HL-60/S4 treated with phorbol 12-myristate 13-acetate at 8.2 ng/mL for 4 days and 3 days (cell line): ENCODE results near the gene HMGCLL1.

Experiments used
- in situ Hi-C: fragments of 300-500 bp; cut with MboI; formaldehyde crosslinking; loops from 2 replicates; pipeline ENCODE4 v1.15.0; 2022; ENCODE audit warnings: low sequenced_read_pairs

The HMGCLL1 gene

DNA sequence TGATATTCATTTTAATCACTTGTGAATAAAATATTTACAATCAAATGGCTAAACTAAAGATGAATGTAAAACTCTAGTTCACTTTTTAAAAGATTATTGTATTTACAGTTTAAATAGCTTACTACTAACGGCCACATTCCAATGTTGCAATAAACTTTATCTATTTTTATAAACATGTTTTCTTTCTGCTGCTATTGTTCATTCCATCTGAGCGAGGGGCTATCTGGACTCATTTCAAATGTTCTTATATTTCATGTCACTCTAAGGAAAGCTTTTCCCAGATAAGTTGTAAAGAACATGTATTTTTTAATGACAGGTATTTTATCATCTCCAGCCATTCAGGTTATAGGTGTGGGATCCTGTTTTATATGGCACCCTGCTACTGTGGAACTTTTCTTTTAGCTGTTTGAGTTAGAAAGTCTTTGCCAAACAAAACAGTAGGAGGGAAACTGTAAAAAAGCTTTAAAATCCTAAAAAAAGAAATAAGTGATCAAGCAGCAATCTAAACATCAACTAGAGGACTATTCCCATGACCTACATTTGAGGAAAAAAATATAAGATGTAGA is 42.5 kb downstream of the HMGCLL1 start:
- in situ Hi-C loops = no loop called here

DNA sequence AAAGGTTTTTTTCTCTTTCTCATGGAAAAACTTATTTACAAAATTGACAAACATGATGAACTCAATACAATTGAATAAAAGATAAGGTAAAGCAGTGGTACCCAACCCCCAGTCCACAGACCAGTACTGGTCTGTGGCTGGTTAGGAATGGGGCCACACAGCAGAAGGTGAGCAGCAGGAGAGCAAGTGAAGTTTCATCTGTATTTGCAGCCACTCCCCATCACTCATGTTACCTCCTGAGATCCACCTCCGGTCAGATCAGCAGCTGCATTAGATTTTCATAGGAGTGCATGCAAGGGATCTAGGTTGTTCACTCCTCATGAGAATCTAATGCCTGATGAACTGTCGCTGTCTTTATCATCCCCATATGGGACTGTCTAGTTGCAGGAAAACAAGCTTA is 47.5 kb downstream of the HMGCLL1 start:
- in situ Hi-C loops = no loop called here

- in situ Hi-C loops = no loop called here
Observed at GRCh38 chr6:55530931-55531330, 48.1 kb downstream of the HMGCLL1 start.

- in situ Hi-C loops = no loop called here
Observed at GRCh38 chr6:55528624-55529023, 50.4 kb downstream of the HMGCLL1 start.

- in situ Hi-C loops = no loop called here
Observed at GRCh38 chr6:55524441-55524840, 54.6 kb downstream of the HMGCLL1 start.

- in situ Hi-C loops = no loop called here
Observed at GRCh38 chr6:55518529-55519060, 60.4 kb downstream of the HMGCLL1 start.

DNA sequence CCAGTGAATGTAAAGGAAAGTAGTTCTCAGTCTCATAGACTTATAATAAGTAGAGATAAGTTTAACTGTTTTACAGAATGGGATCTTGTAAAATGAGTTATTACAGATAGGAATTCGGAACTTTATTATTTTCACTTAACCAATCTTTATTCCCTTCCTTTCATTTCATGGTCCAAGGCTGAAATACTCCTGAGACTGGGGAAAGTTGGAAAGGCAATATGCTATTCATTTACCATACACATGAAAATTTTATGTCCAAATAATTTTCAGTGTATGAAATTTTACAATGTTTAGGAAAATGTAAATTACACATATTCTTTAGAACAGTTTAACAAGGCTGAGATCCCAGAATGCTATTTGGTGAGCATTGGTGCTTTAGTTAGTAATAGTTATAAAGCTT is 62.3 kb downstream of the HMGCLL1 start:
- in situ Hi-C loops = no loop called here

DNA sequence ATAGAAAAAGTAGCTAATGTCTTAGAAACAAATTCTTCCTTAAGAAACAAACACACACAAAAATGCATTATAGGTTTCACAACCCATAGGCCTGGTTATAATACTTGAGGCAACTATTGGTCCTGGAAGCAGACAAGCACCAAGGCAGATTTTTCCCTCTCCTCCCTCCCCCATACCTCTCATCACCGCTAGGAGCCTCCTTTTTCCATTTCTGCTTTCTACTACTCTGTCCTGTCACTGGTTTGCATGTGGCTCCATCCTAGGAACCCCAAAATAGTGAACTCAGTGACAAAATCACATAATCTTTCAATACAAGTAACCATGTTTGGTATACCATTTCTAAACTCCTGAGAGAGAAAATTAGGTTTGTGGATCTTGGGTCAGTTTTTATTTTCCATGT is 66.1 kb downstream of the HMGCLL1 start:
- in situ Hi-C loops = no loop called here

DNA sequence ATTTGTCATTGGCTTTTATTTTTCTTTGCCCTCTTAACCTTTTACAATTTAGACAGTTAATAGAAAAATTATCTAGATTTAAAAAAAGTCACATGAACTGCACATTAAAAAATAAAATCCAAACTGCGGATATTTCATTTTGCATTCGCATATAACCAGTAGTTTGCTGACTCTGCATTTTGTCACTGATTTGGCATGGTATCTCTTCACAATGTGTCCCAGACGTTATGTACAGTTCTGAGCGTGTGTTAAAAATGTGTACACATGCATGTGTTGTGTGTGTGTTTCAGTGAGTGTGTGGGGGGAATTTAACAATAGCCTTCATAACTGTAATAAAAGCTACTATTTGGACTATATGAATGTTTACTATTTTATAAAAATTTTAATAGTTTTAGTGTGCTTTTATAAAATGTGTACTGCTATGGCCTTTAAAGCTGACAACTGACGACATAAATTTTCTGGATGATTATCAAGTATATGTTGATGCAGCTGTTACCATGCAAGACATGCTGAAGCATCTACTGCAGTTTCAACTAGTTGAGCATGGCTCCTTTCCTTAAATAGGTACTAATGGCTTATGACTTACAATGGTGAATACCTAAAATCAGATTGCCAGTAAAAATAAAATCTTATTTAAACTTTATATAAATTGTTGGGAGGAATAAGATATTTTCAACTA is 67.7 kb downstream of the HMGCLL1 start:
- in situ Hi-C loops = no loop called here

- in situ Hi-C loops = no loop called here
Observed at GRCh38 chr6:55499591-55499990, 79.4 kb downstream of the HMGCLL1 start.

DNA sequence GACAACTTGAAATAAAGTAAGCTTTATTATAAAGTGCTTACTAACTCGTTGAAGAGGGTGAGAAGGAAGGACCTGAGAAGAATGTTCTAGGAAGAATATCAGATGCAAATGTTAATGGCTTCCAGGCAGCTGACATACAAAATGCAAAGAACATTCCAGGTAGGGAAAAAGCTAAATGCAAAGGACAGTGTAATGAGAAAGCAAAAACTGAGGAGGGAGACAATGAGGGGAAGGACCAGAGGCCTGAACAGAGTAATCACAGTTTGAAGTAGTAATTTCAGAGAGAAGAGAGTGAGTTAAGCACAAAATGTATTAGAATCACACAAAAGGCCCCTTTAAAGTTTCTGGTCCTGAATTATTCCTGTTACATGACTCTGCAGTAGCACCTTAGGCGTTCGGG is 81.3 kb downstream of the HMGCLL1 start:
- in situ Hi-C loops = no loop called here

- in situ Hi-C loops = no loop called here
Observed at GRCh38 chr6:55496201-55496600, 82.8 kb downstream of the HMGCLL1 start.

GRCh38 chr6:55495277-55495676 is 83.7 kb downstream of the HMGCLL1 start:
- in situ Hi-C loops = no loop called here

GRCh38 chr6:55494411-55494810 is 84.6 kb downstream of the HMGCLL1 start:
- in situ Hi-C loops = no loop called here

GRCh38 chr6:55492259-55492658 is 86.7 kb downstream of the HMGCLL1 start:
- in situ Hi-C loops = no loop called here

DNA sequence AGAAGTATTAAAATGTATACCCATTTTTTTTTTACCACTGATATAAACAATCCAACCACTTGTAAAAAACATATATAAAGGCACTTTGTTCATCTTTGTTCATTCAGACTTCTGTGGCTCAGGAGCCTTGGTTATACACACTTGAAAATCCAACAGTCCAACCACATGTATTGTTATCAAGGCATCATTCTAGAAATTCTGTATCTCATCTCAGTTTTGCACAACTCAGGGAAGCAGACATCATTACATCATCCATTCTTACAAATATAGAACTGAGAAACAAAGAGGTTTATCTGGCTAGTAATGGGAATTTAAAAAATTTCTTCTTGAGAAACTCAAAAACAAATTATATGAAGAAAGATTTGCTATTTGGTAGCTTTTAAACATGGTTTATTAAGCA is 88.1 kb downstream of the HMGCLL1 start:
- in situ Hi-C loops = no loop called here

GRCh38 chr6:55474382-55474781 is 104.6 kb downstream of the HMGCLL1 start:
- in situ Hi-C loops = no loop called here

GRCh38 chr6:55473722-55474121 is 105.3 kb downstream of the HMGCLL1 start:
- in situ Hi-C loops = no loop called here

- in situ Hi-C loops = no loop called here
Observed at GRCh38 chr6:55469951-55470366, 109.0 kb downstream of the HMGCLL1 start.

GRCh38 chr6:55456016-55456415 is 123.0 kb downstream of the HMGCLL1 start:
- in situ Hi-C loops = no loop called here

DNA sequence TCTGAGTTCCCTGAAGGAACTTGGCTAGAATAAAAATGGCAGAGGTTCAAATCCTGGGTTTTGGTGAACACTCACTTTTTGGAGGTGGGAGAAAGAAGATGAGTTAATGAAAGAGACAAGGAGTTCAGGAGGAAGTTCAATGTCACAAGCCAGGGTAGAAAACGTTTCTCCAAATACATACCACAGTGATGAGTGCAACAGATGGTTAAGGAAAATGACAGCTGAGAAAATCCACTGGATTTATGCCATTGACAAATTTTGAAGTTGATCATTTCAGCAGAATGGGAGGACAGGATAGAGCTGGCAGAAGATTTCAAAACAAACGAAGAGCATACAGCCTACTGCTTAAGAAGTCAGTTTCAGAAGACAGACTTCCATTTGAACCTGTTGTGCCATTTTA is 129.0 kb downstream of the HMGCLL1 start:
- in situ Hi-C loops = no loop called here

DNA sequence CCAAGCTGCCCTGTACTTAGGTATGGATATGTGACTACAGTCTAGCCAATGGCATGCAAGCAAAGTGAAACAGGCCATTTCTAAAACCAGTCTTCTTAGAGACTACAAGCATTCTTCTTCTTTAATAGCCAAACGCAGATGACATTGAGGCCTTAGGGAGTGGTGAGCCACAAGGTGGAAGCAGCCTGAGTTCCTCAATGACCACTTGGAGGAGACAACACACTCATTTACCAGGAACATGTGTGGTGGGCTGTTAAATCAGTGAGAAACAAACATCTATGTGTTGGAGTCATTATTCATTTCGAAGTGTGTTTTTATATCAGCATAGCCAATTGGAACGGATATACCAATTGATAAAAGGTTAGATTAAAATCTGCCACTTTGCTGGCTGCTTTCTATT is 129.8 kb downstream of the HMGCLL1 start:
- in situ Hi-C loops = no loop called here

GRCh38 chr6:55448451-55448850 is 130.5 kb downstream of the HMGCLL1 start:
- in situ Hi-C loops = no loop called here
